ENCODE results near the gene TFPI2.

Gene TFPI2

GRCh38 chr7:93858857-93859256, 31.7 kb downstream of the TFPI2 start:
- DNase-seq (ENCODE audit: low read depth in 2 of 2) = no peak

GRCh38 chr7:93856323-93856722, 34.2 kb downstream of the TFPI2 start:
- DNase-seq (ENCODE audit: low read depth in 2 of 2) = no peak

GRCh38 chr7:93855797-93856196, 34.8 kb downstream of the TFPI2 start:
- DNase-seq (ENCODE audit: low read depth in 2 of 2) = no peak

GRCh38 chr7:93854480-93854879, 36.1 kb downstream of the TFPI2 start:
- DNase-seq (ENCODE audit: low read depth in 2 of 2) = no peak

GRCh38 chr7:93851536-93851935, 39.0 kb downstream of the TFPI2 start:
- DNase-seq (ENCODE audit: low read depth in 2 of 2) = no peak

- DNase-seq (ENCODE audit: low read depth in 2 of 2) = peak; percentile 47
Measured at GRCh38 chr7:93843260-93843659, 47.3 kb downstream of the TFPI2 start.

- DNase-seq (ENCODE audit: low read depth in 2 of 2) = no peak
Measured at GRCh38 chr7:93838966-93839365, 51.6 kb downstream of the TFPI2 start.

GRCh38 chr7:93837245-93837644, 53.3 kb downstream of the TFPI2 start:
- no peak for DNase-seq (ENCODE audit: low read depth in 2 of 2)

GRCh38 chr7:93836116-93836515, 54.4 kb downstream of the TFPI2 start:
- peak; percentile 29 to 36 for DNase-seq (ENCODE audit: low read depth in 2 of 2)

- DNase-seq (ENCODE audit: low read depth in 2 of 2) = peak; percentile 7 to 9
Measured at GRCh38 chr7:93835702-93836101, 54.9 kb downstream of the TFPI2 start.
